OCI-LY7 (cell line): ENCODE measurements around the gene NTM. TPM values are rescaled to one million over a fixed set of nuclear protein-coding genes. Genes with fewer than 3 reads are reported as not detected.

ENCODE experiments used
- BruUV-seq: library from RNA; stranded (reverse); fragments of 400-500 nt; replicated peaks from 2 replicates; lab custom pipeline; 2021; lab: Mats Ljungman, UMichigan
- CTCF ChIA-PET: fragments of 300-600 bp; sonication (Branson Sonifier 250); formaldehyde crosslinking; loops from one replicate; lab custom pipeline; 2022; ENCODE audit warnings: antibody characterized with exemption; ENCODE audit not compliant: unreplicated experiment; lab: Charles Lee
- POLR2A ChIA-PET: fragments of 300-600 bp; sonication (Branson Sonifier 250); formaldehyde crosslinking; loops from one replicate; lab custom pipeline; 2022; ENCODE audit warnings: antibody characterized with exemption; lab: Charles Lee
- DNase-seq: peaks from one replicate; pipeline ENCODE4 v3.0.0-alpha.2; 2015; ENCODE audit warnings: low spot score
- H2AFZ ChIP-seq: fragments of 200-600 bp; sonication (generic), shearing (Covaris generic); 2 replicates; pipeline ENCODE4 v1.6.1; 2014; ENCODE audit warnings: mild to moderate bottlenecking, antibody characterized with exemption, low read length, moderate library complexity
- H3K27ac ChIP-seq: fragments of 200-600 bp; sonication (generic); 2 replicates; pipeline ENCODE4 v1.5.1; 2014; ENCODE audit warnings: mixed run types, low read depth, mild to moderate bottlenecking, moderate library complexity, low read length, inconsistent platforms; ENCODE audit not compliant: poor library complexity, severe bottlenecking
- H3K36me3 ChIP-seq: fragments of 200-600 bp; sonication (generic); 2 replicates; pipeline ENCODE4 v1.6.1; 2014; ENCODE audit warnings: mild to moderate bottlenecking, antibody characterized with exemption, low read length, moderate library complexity, mixed read lengths; ENCODE audit not compliant: insufficient read depth
- H3K4me1 ChIP-seq: fragments of 200-600 bp; sonication (generic); 2 replicates; pipeline ENCODE4 v1.5.1; 2014; ENCODE audit warnings: mild to moderate bottlenecking, low read length; ENCODE audit not compliant: insufficient read depth, poor library complexity, severe bottlenecking
- H3K4me2 ChIP-seq: fragments of 200-600 bp; sonication (generic); 2 replicates; pipeline ENCODE4 v1.6.1; 2014; ENCODE audit warnings: mild to moderate bottlenecking, low read length
- H3K4me3 ChIP-seq: fragments of 200-600 bp; sonication (generic); 2 replicates; pipeline ENCODE4 v1.5.1; 2014; ENCODE audit warnings: mild to moderate bottlenecking, low read depth, low read length; ENCODE audit not compliant: poor library complexity, severe bottlenecking
- H3K79me2 ChIP-seq: fragments of 200-600 bp; sonication (generic); 2 replicates; pipeline ENCODE4 v1.6.1; 2016; ENCODE audit warnings: low read depth, mild to moderate bottlenecking, low read length, moderate library complexity, mixed read lengths; ENCODE audit not compliant: insufficient read depth
- H3K9me2 ChIP-seq: fragments of 200-600 bp; sonication (generic); 2 replicates; pipeline ENCODE4 v1.6.1; 2016; ENCODE audit warnings: mild to moderate bottlenecking, low read length, mixed read lengths; ENCODE audit not compliant: insufficient read depth
- H3K9me3 ChIP-seq: fragments of 200-600 bp; sonication (generic); 2 replicates; pipeline ENCODE4 v1.6.1; 2014; ENCODE audit warnings: mild to moderate bottlenecking, mixed run types, low read length, mixed read lengths
- H4K20me1 ChIP-seq: fragments of 200-600 bp; sonication (generic); 2 replicates; pipeline ENCODE4 v1.6.1; 2014; ENCODE audit warnings: mild to moderate bottlenecking, antibody characterized with exemption, low read length, moderate library complexity, mixed read lengths; ENCODE audit not compliant: insufficient read depth
- CTCF ChIP-seq: fragments of 200-600 bp; sonication (generic); conservative IDR thresholded peaks from 2 replicates; pipeline ENCODE4 v1.5.1; 2014; ENCODE audit warnings: mild to moderate bottlenecking, antibody characterized with exemption, low read length, moderate library complexity, mixed read lengths
- EZH2phosphoT487 ChIP-seq: fragments of 200-600 bp; sonication (generic); IDR thresholded peaks from 2 replicates; pipeline ENCODE4 v1.6.1; 2018; ENCODE audit warnings: low read depth, borderline replicate concordance, mild to moderate bottlenecking, mixed run types, antibody characterized with exemption, low read length, moderate library complexity, mixed read lengths
- intact Hi-C: fragments of 100-400 bp; cut with micrococcal nuclease; formaldehyde crosslinking; loops from one replicate; pipeline ENCODE4 v1.10.0; 2022; ENCODE audit not compliant: unreplicated experiment
- total RNA-seq, 2 experiments: library from RNA; depleted of rRNA in 1 of 2; stranded (reverse); fragments of >200 nt in 1 of 2; shearing (Covaris generic) in 1 of 2; gene quantifications; 2 replicates each; pipeline ENCODE4 v1.2.3, GENCODE V29; 2014 to 2022

NTM gene
- total RNA-seq, 2 experiments from 2014 or later: not detected

- ChIA-PET POLR2A (no interaction called here), CTCF (no interaction called here)
- DNase-seq: no peak
- TF ChIP-seq CTCF: no peak
- TF ChIP-seq EZH2phosphoT487: no peak
- Histone ChIP-seq H3K79me2 (no peaks in the 10 kb centered on the region), H3K9me3 (no peaks in the 10 kb centered on the region), H3K9me2 (no peaks in the 10 kb centered on the region), H3K36me3 (no peaks in the 10 kb centered on the region), H3K4me2 (no peak overlapping the region), H3K4me3 (no peak overlapping the region), H2AFZ (no peak overlapping the region), H3K27ac (no peak overlapping the region), H3K4me1 (no peaks in the 10 kb centered on the region), H4K20me1 (no peaks in the 10 kb centered on the region)
- intact Hi-C loops: no loop called here
- BruUV-seq: no TSS peak
These were observed 326.3 kb downstream of the NTM start for GRCh38 chr11:131696690-131697089.

GRCh38 chr11:131703311-131703710 is 332.9 kb downstream of the NTM start:
- Histone ChIP-seq H3K4me2 (no peak overlapping the region), H3K27ac (no peak overlapping the region), H3K36me3 (no peaks in the 10 kb centered on the region), H3K9me3 (no peaks in the 10 kb centered on the region), H3K4me3 (no peak overlapping the region), H3K79me2 (no peaks in the 10 kb centered on the region), H2AFZ (no peak overlapping the region), H4K20me1 (no peaks in the 10 kb centered on the region), H3K4me1 (no peaks in the 10 kb centered on the region), H3K9me2 (no peaks in the 10 kb centered on the region)
- intact Hi-C loops: no loop called here
- TF ChIP-seq EZH2phosphoT487 (no peak), CTCF (no peak)
- CTCF ChIA-PET: no interaction called here
- POLR2A ChIA-PET: interaction anchor here (0.6 kb wide), 1 partner anchor 1632 kb away, joined by 3 read pairs; no protein-coding TSS in a partner anchor
- no peak for DNase-seq
- no TSS peak for BruUV-seq

- Histone ChIP-seq H2AFZ (no peak overlapping the region), H3K27ac (no peak overlapping the region), H3K9me3 (no peaks in the 10 kb centered on the region), H4K20me1 (no peaks in the 10 kb centered on the region), H3K4me2 (no peak overlapping the region), H3K36me3 (no peaks in the 10 kb centered on the region), H3K4me1 (no peaks in the 10 kb centered on the region), H3K9me2 (no peaks in the 10 kb centered on the region), H3K4me3 (no peak overlapping the region), H3K79me2 (no peaks in the 10 kb centered on the region)
- CTCF ChIA-PET: no interaction called here
- DNase-seq: no peak
- no peak for TF ChIP-seq CTCF
- BruUV-seq: no TSS peak
- intact Hi-C loops: no loop called here
- POLR2A ChIA-PET: no interaction called here
These were observed 334.3 kb downstream of the NTM start for GRCh38 chr11:131704682-131705081.
